ENCODE results near the gene IFT52.

Gene IFT52

DNA sequence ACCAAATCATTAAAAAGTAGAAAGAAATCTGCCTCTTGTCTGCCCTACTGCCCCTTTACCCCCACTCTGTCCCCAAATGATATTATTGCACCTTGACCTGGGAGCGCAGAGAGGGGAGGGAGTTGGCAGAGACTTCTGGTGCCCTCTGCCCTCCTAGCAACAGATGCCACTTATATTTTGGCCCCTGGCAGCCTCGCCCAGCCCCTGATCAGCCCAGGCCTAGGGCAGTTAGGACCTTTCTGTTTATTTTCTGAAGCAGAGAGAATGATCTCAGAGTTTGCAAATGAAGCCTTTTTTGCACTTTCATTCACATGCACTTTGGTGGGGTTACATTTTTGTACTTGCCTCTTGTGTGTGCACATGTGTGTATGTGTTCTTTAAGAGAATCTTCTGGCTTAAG is 40.3 kb upstream of the IFT52 start:
- H3K4me1 ChIP-seq (ENCODE audit: control insufficient read depth in 5 of 5, insufficient read depth in 5 of 5, low read length in 5 of 5), result peaks cover 0 to 26% (median 16%) of the 10 kb centered on the region in 5 donors
- no peaks in the 10 kb centered on the region for H3K27me3 ChIP-seq (ENCODE audit: control insufficient read depth in 5 of 5, insufficient read depth in 4 of 5, low read length in 5 of 5)
- H3K9ac ChIP-seq (ENCODE audit: low read length in 5 of 5), result peak overlapping the region in 1 of 5 donors; percentile 10
- H3K4me3 ChIP-seq (ENCODE audit: low read depth in 1 of 5, low read length in 5 of 5), result no peak overlapping the region
- H3K27ac ChIP-seq (ENCODE audit: low read depth, low read length), result peak overlapping the region; percentile 13
- peaks cover 0 to 3% (median 0%) of the 10 kb centered on the region in 5 donors for H3K36me3 ChIP-seq (ENCODE audit: control insufficient read depth in 5 of 5, insufficient read depth in 5 of 5, low read length in 5 of 5)
- H3K9me3 ChIP-seq (ENCODE audit: control insufficient read depth in 5 of 5, low read length in 5 of 5), result peaks cover 0 to 7% (median 6%) of the 10 kb centered on the region in 5 donors

DNA sequence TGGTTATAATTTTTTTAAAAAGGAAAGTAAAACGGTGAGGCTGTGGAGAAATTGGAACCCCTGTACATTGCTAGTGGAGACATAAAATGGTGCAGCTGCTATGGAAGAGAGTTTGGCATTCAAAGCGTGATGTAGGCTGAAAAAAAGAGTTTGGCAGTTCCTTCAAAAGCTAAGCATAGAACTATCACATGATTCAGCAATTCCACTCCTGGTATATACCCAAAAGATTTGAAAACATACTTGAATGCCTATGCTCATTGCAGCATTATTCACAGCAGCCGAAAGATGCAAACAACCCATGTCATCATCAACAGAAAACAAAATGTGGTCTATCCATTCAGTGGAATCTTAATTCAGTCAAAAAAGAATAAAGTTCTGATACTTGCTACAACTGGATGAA is 36.4 kb upstream of the IFT52 start:
- Histone ChIP-seq H3K36me3 (ENCODE audit: control insufficient read depth in 5 of 5, insufficient read depth in 5 of 5, low read length in 5 of 5) (no peaks in the 10 kb centered on the region), H3K27me3 (ENCODE audit: control insufficient read depth in 5 of 5, insufficient read depth in 4 of 5, low read length in 5 of 5) (no peaks in the 10 kb centered on the region), H3K9me3 (ENCODE audit: control insufficient read depth in 5 of 5, low read length in 5 of 5) (no peaks in the 10 kb centered on the region), H3K27ac (ENCODE audit: low read depth, low read length) (no peak overlapping the region), H3K4me3 (ENCODE audit: low read depth in 1 of 5, low read length in 5 of 5) (no peak overlapping the region), H3K9ac (ENCODE audit: low read length in 5 of 5) (no peak overlapping the region), H3K4me1 (ENCODE audit: control insufficient read depth in 5 of 5, insufficient read depth in 5 of 5, low read length in 5 of 5) (peaks cover 5 to 43% (median 36%) of the 10 kb centered on the region in 5 donors)

- peak within 1 kb of the TSS; percentile 92 for H3K27ac ChIP-seq (ENCODE audit: low read depth, low read length)
- peak within 1 kb of the TSS; percentile 1 to 68 (median 48) for H3K9ac ChIP-seq (ENCODE audit: low read length in 5 of 5)
- no peaks in the 10 kb centered on the region for H3K36me3 ChIP-seq (ENCODE audit: control insufficient read depth in 5 of 5, insufficient read depth in 5 of 5, low read length in 5 of 5)
- no peaks in the 10 kb centered on the region for H3K27me3 ChIP-seq (ENCODE audit: control insufficient read depth in 5 of 5, insufficient read depth in 4 of 5, low read length in 5 of 5)
- peaks cover 5 to 46% (median 40%) of the 10 kb centered on the region in 5 donors for H3K4me1 ChIP-seq (ENCODE audit: control insufficient read depth in 5 of 5, insufficient read depth in 5 of 5, low read length in 5 of 5)
- H3K9me3 ChIP-seq (ENCODE audit: control insufficient read depth in 5 of 5, low read length in 5 of 5), result no peaks in the 10 kb centered on the region
- peak within 1 kb of the TSS in 4 of 5 donors; percentile 30 to 70 (median 40) for H3K4me3 ChIP-seq (ENCODE audit: low read depth in 1 of 5, low read length in 5 of 5)
These were observed 32.2 kb upstream of the IFT52 start, which contains the start of gene SGK2 for GRCh38 chr20:43558412-43559146. TSS of gene SGK2 (plus strand) at chr20:43559027. CDS start at chr20:43566496, 7,469 bp downstream.

GRCh38 chr20:43559147-43559987 is 31.4 kb upstream of the IFT52 start:
- peaks cover 5 to 46% (median 40%) of the 10 kb centered on the region in 5 donors for H3K4me1 ChIP-seq (ENCODE audit: control insufficient read depth in 5 of 5, insufficient read depth in 5 of 5, low read length in 5 of 5)
- H3K36me3 ChIP-seq (ENCODE audit: control insufficient read depth in 5 of 5, insufficient read depth in 5 of 5, low read length in 5 of 5), result peaks cover 0 to 2% (median under 1%) of the 10 kb centered on the region in 5 donors
- H3K27ac ChIP-seq (ENCODE audit: low read depth, low read length), result peak overlapping the region; percentile 92
- no peaks in the 10 kb centered on the region for H3K9me3 ChIP-seq (ENCODE audit: control insufficient read depth in 5 of 5, low read length in 5 of 5)
- H3K9ac ChIP-seq (ENCODE audit: low read length in 5 of 5), result peak overlapping the region in 4 of 5 donors; percentile 5 to 68 (median 34)
- peak overlapping the region in 4 of 5 donors; percentile 30 to 70 (median 40) for H3K4me3 ChIP-seq (ENCODE audit: low read depth in 1 of 5, low read length in 5 of 5)
- H3K27me3 ChIP-seq (ENCODE audit: control insufficient read depth in 5 of 5, insufficient read depth in 4 of 5, low read length in 5 of 5), result no peaks in the 10 kb centered on the region

- H3K9ac ChIP-seq (ENCODE audit: low read length in 5 of 5), result no peak overlapping the region
- H3K4me1 ChIP-seq (ENCODE audit: control insufficient read depth in 5 of 5, insufficient read depth in 5 of 5, low read length in 5 of 5), result peaks cover 5 to 53% (median 46%) of the 10 kb centered on the region in 5 donors
- peak overlapping the region; percentile 24 for H3K27ac ChIP-seq (ENCODE audit: low read depth, low read length)
- H3K27me3 ChIP-seq (ENCODE audit: control insufficient read depth in 5 of 5, insufficient read depth in 4 of 5, low read length in 5 of 5), result no peaks in the 10 kb centered on the region
- H3K36me3 ChIP-seq (ENCODE audit: control insufficient read depth in 5 of 5, insufficient read depth in 5 of 5, low read length in 5 of 5), result peaks cover 0 to 5% (median 4%) of the 10 kb centered on the region in 5 donors
- peak overlapping the region in 2 of 5 donors; percentile 0 to 21 for H3K4me3 ChIP-seq (ENCODE audit: low read depth in 1 of 5, low read length in 5 of 5)
- H3K9me3 ChIP-seq (ENCODE audit: control insufficient read depth in 5 of 5, low read length in 5 of 5), result no peaks in the 10 kb centered on the region
These were observed 29.8 kb upstream of the IFT52 start for GRCh38 chr20:43560974-43561373.

- Histone ChIP-seq H3K9ac (ENCODE audit: low read length in 5 of 5) (no peak overlapping the region), H3K4me1 (ENCODE audit: control insufficient read depth in 5 of 5, insufficient read depth in 5 of 5, low read length in 5 of 5) (peaks cover 2 to 37% (median 30%) of the 10 kb centered on the region in 5 donors), H3K36me3 (ENCODE audit: control insufficient read depth in 5 of 5, insufficient read depth in 5 of 5, low read length in 5 of 5) (peaks cover 3 to 22% (median 11%) of the 10 kb centered on the region in 5 donors), H3K27me3 (ENCODE audit: control insufficient read depth in 5 of 5, insufficient read depth in 4 of 5, low read length in 5 of 5) (no peaks in the 10 kb centered on the region), H3K27ac (ENCODE audit: low read depth, low read length) (no peak overlapping the region), H3K4me3 (ENCODE audit: low read depth in 1 of 5, low read length in 5 of 5) (no peak overlapping the region), H3K9me3 (ENCODE audit: control insufficient read depth in 5 of 5, low read length in 5 of 5) (no peaks in the 10 kb centered on the region)
These were observed 27.3 kb upstream of the IFT52 start for GRCh38 chr20:43563429-43563828.

- H3K9me3 ChIP-seq (ENCODE audit: control insufficient read depth in 5 of 5, low read length in 5 of 5), result no peaks in the 10 kb centered on the region
- H3K4me3 ChIP-seq (ENCODE audit: low read depth in 1 of 5, low read length in 5 of 5), result no peak overlapping the region
- no peak overlapping the region for H3K9ac ChIP-seq (ENCODE audit: low read length in 5 of 5)
- H3K27ac ChIP-seq (ENCODE audit: low read depth, low read length), result no peak overlapping the region
- no peaks in the 10 kb centered on the region for H3K27me3 ChIP-seq (ENCODE audit: control insufficient read depth in 5 of 5, insufficient read depth in 4 of 5, low read length in 5 of 5)
- peaks cover 3 to 27% (median 13%) of the 10 kb centered on the region in 5 donors for H3K36me3 ChIP-seq (ENCODE audit: control insufficient read depth in 5 of 5, insufficient read depth in 5 of 5, low read length in 5 of 5)
- H3K4me1 ChIP-seq (ENCODE audit: control insufficient read depth in 5 of 5, insufficient read depth in 5 of 5, low read length in 5 of 5), result peaks cover 0 to 31% (median 24%) of the 10 kb centered on the region in 5 donors
These were observed 26.7 kb upstream of the IFT52 start for GRCh38 chr20:43563991-43564390.

DNA sequence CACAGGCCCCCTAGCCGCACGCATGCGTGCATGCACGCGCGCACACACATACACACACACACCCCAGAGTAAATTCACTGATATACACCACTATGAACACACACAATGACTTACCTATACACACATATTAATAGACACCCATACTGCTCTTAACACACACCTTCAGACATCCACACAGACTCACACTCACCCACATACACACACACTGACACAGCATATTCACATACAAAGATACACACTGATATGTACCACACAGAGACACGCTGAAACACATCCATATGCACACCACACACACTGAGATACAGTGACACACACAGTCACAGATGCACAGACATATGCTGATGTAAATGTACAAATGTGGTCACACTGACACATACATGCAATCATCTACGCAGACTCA is 26.3 kb upstream of the IFT52 start:
- Histone ChIP-seq H3K9ac (ENCODE audit: low read length in 5 of 5) (no peak overlapping the region), H3K27ac (ENCODE audit: low read depth, low read length) (no peak overlapping the region), H3K27me3 (ENCODE audit: control insufficient read depth in 5 of 5, insufficient read depth in 4 of 5, low read length in 5 of 5) (no peaks in the 10 kb centered on the region), H3K4me1 (ENCODE audit: control insufficient read depth in 5 of 5, insufficient read depth in 5 of 5, low read length in 5 of 5) (peaks cover 0 to 27% (median 19%) of the 10 kb centered on the region in 5 donors), H3K4me3 (ENCODE audit: low read depth in 1 of 5, low read length in 5 of 5) (no peak overlapping the region), H3K36me3 (ENCODE audit: control insufficient read depth in 5 of 5, insufficient read depth in 5 of 5, low read length in 5 of 5) (peaks cover 3 to 32% (median 18%) of the 10 kb centered on the region in 5 donors), H3K9me3 (ENCODE audit: control insufficient read depth in 5 of 5, low read length in 5 of 5) (no peaks in the 10 kb centered on the region)

- H3K27ac ChIP-seq (ENCODE audit: low read depth, low read length), result no peak overlapping the region
- H3K27me3 ChIP-seq (ENCODE audit: control insufficient read depth in 5 of 5, insufficient read depth in 4 of 5, low read length in 5 of 5), result no peaks in the 10 kb centered on the region
- H3K9me3 ChIP-seq (ENCODE audit: control insufficient read depth in 5 of 5, low read length in 5 of 5), result no peaks in the 10 kb centered on the region
- no peak overlapping the region for H3K9ac ChIP-seq (ENCODE audit: low read length in 5 of 5)
- peaks cover 0 to 20% (median 14%) of the 10 kb centered on the region in 5 donors for H3K4me1 ChIP-seq (ENCODE audit: control insufficient read depth in 5 of 5, insufficient read depth in 5 of 5, low read length in 5 of 5)
- H3K36me3 ChIP-seq (ENCODE audit: control insufficient read depth in 5 of 5, insufficient read depth in 5 of 5, low read length in 5 of 5), result peaks cover 3 to 39% (median 24%) of the 10 kb centered on the region in 5 donors
- H3K4me3 ChIP-seq (ENCODE audit: low read depth in 1 of 5, low read length in 5 of 5), result no peak overlapping the region
These were observed 25.6 kb upstream of the IFT52 start for GRCh38 chr20:43564993-43565757.
